Mesenchymal stem cell (in vitro differentiated cells and primary cell): Measurements from ENCODE around the gene ANKRD31.

ENCODE experiments used
- DNase-seq: peaks from one replicate; pipeline ENCODE4 v3.0.0-alpha.2; 2013
- H2AFZ ChIP-seq: one replicate; pipeline ENCODE4 v1.6.1; 2013; ENCODE audit warnings: low read depth, mild to moderate bottlenecking, control low read depth, inconsistent platforms, low read length, moderate library complexity
- H2AK5ac ChIP-seq: 2 replicates; pipeline ENCODE4 v1.6.1; 2013; ENCODE audit warnings: low read length, moderate library complexity, mild to moderate bottlenecking, inconsistent platforms; ENCODE audit not compliant: severe bottlenecking
- H2BK120ac ChIP-seq: one replicate; pipeline ENCODE4 v1.6.1; 2013; ENCODE audit warnings: low read depth, mild to moderate bottlenecking, inconsistent platforms, low read length, moderate library complexity
- H2BK12ac ChIP-seq, 2 experiments: one replicate each; pipeline ENCODE4 v1.6.1; 2013; ENCODE audit warnings: inconsistent platforms in 2 of 2, low read length in 2 of 2, mild to moderate bottlenecking in 2 of 2, moderate library complexity in 2 of 2, control low read depth in 1 of 2
- H2BK15ac ChIP-seq: one replicate; pipeline ENCODE4 v1.6.1; 2013; ENCODE audit warnings: mild to moderate bottlenecking, low read depth, inconsistent platforms; ENCODE audit not compliant: poor library complexity, severe bottlenecking
- H2BK5ac ChIP-seq: 2 replicates; pipeline ENCODE4 v1.6.1; 2013; ENCODE audit warnings: low read depth, mild to moderate bottlenecking, low read length, control low read depth, inconsistent platforms; ENCODE audit not compliant: poor library complexity, severe bottlenecking
- H3K14ac ChIP-seq, 2 experiments: one replicate each; pipeline ENCODE4 v1.6.1; 2013; ENCODE audit warnings: inconsistent platforms in 2 of 2, low read length in 2 of 2, control low read depth in 1 of 2, mild to moderate bottlenecking in 1 of 2, moderate library complexity in 1 of 2
- H3K18ac ChIP-seq, 2 experiments: one replicate each; pipeline ENCODE4 v1.6.1; 2013; ENCODE audit warnings: inconsistent platforms in 2 of 2, low read length in 2 of 2, control low read depth in 1 of 2, low read depth in 1 of 2, mild to moderate bottlenecking in 1 of 2
- H3K23ac ChIP-seq, 2 experiments: one replicate each; pipeline ENCODE4 v1.6.1; 2013; ENCODE audit warnings: inconsistent platforms in 2 of 2, low read length in 2 of 2, mild to moderate bottlenecking in 2 of 2, moderate library complexity in 2 of 2, control low read depth in 1 of 2
- H3K27ac ChIP-seq: 2 replicates; pipeline ENCODE4 v1.5.1; 2013; ENCODE audit warnings: mild to moderate bottlenecking, moderate library complexity, low read length, control low read depth, inconsistent platforms; ENCODE audit not compliant: poor library complexity, severe bottlenecking
- H3K27me3 ChIP-seq, 2 experiments: 2 replicates each; pipeline versions ENCODE4 v1.6.1 to v1.7.0; 2013; ENCODE audit warnings: low read length in 2 of 2, mild to moderate bottlenecking in 2 of 2, moderate library complexity in 2 of 2, control low read depth in 1 of 2, inconsistent platforms in 1 of 2; ENCODE audit not compliant: control insufficient read depth in 1 of 2, insufficient read depth in 1 of 2
- H3K36me3 ChIP-seq, 2 experiments: 2 replicates each; pipeline versions ENCODE4 v1.6.1 to v1.7.0; 2013; ENCODE audit warnings: low read length in 2 of 2, control low read depth in 1 of 2, inconsistent platforms in 1 of 2, low read depth in 1 of 2, mild to moderate bottlenecking in 1 of 2; ENCODE audit not compliant: insufficient read depth in 2 of 2, control insufficient read depth in 1 of 2
- H3K4ac ChIP-seq, 2 experiments: one replicate each; pipeline ENCODE4 v1.6.1; 2013; ENCODE audit warnings: inconsistent platforms in 2 of 2, low read length in 2 of 2, mild to moderate bottlenecking in 2 of 2, moderate library complexity in 2 of 2, control low read depth in 1 of 2, low read depth in 1 of 2
- H3K4me1 ChIP-seq: 2 replicates; pipeline ENCODE4 v1.6.1; 2013; ENCODE audit warnings: low read depth, low read length, control low read depth; ENCODE audit not compliant: control insufficient read depth, insufficient read depth
- H3K4me2 ChIP-seq: 2 replicates; pipeline ENCODE4 v1.6.1; 2013; ENCODE audit warnings: low read length, mild to moderate bottlenecking, inconsistent platforms; ENCODE audit not compliant: poor library complexity, severe bottlenecking
- H3K4me3 ChIP-seq, 2 experiments: 2 replicates each; pipeline versions ENCODE4 v1.5.1 to v1.7.0; 2013; ENCODE audit warnings: low read length in 2 of 2, mild to moderate bottlenecking in 2 of 2, control low read depth in 1 of 2, low read depth in 1 of 2; ENCODE audit not compliant: insufficient read depth in 1 of 2
- H3K79me1 ChIP-seq: replicated peaks from 2 replicates; pipeline ENCODE4 v1.6.1; 2013; ENCODE audit warnings: mild to moderate bottlenecking, control low read depth, low read length, inconsistent platforms; ENCODE audit not compliant: poor library complexity, severe bottlenecking
- H3K9ac ChIP-seq: 2 replicates; pipeline ENCODE4 v1.7.0; 2013; ENCODE audit warnings: mild to moderate bottlenecking, low read length, moderate library complexity
- H3K9me3 ChIP-seq: 2 replicates; pipeline ENCODE4 v1.7.0; 2013; ENCODE audit warnings: mild to moderate bottlenecking, low read length; ENCODE audit not compliant: control insufficient read depth
- H4K8ac ChIP-seq: one replicate; pipeline ENCODE4 v1.6.1; 2013; ENCODE audit warnings: inconsistent platforms, mild to moderate bottlenecking, low read length, moderate library complexity
- H4K91ac ChIP-seq: one replicate; pipeline ENCODE4 v1.6.1; 2013; ENCODE audit warnings: mild to moderate bottlenecking, low read length, inconsistent platforms
- WGBS: methylation state at CpG from one replicate; pipeline ENCODE4 v1.1.7; 2013; ENCODE audit warnings: mixed read lengths; 5-methylcytosine and 5-hydroxymethylcytosine counted together

Gene ANKRD31

GRCh38 chr5:75054134-75054930 is 182.3 kb downstream of the ANKRD31 start:
- Histone ChIP-seq H3K9me3 (no peaks in the 10 kb centered on the region), H3K4me3 (peak overlapping the region; percentile 77 to 82), H3K4me1 (peaks cover 24% of the 10 kb centered on the region), H3K4me2 (peak overlapping the region; percentile 81), H3K23ac (peak overlapping the region in 1 of 2 experiments; percentile 37), H3K27me3 (peaks cover 0 to 3% of the 10 kb centered on the region in 2 experiments), H2AK5ac (no peak overlapping the region), H2BK12ac (peak overlapping the region in 1 of 2 experiments; percentile 49), H3K9ac (peak overlapping the region; percentile 86), H3K4ac (peak overlapping the region; percentile 9 to 34), H3K79me1 (peaks cover 2% of the 10 kb centered on the region), H3K18ac (peak overlapping the region; percentile 87 to 89), H4K8ac (peak overlapping the region; percentile 57), H2BK15ac (peak overlapping the region; percentile 65), H2BK5ac (peak overlapping the region; percentile 10), H3K14ac (no peak overlapping the region), H3K36me3 (no peaks in the 10 kb centered on the region), H3K27ac (peak overlapping the region; percentile 90), H4K91ac (peak overlapping the region; percentile 35), H2AFZ (peak overlapping the region; percentile 60), H2BK120ac (peak overlapping the region; percentile 84)
- no peak for DNase-seq
- 23% methylated on average over 27 of the region's 28 CpGs for WGBS

GRCh38 chr5:75053304-75054133 is 183.2 kb downstream of the ANKRD31 start:
- under 1% methylated on average over 61 of the region's 95 CpGs for WGBS
- peak overlapping the region; percentile 77 to 82 for H3K4me3 ChIP-seq
- peak overlapping the region; percentile 89 for H2BK5ac ChIP-seq
- peaks cover 24% of the 10 kb centered on the region for H3K4me1 ChIP-seq
- H2AK5ac ChIP-seq: no peak overlapping the region
- H3K79me1 ChIP-seq: peaks cover 2% of the 10 kb centered on the region
- peak overlapping the region; percentile 60 for H2AFZ ChIP-seq
- no peaks in the 10 kb centered on the region for H3K9me3 ChIP-seq
- H3K27me3 ChIP-seq: peaks cover 0 to 3% of the 10 kb centered on the region in 2 experiments
- peak overlapping the region; percentile 35 for H4K91ac ChIP-seq
- peak overlapping the region in 1 of 2 experiments; percentile 49 for H2BK12ac ChIP-seq
- H2BK120ac ChIP-seq: peak overlapping the region; percentile 46
- no peaks in the 10 kb centered on the region for H3K36me3 ChIP-seq
- peak overlapping the region; percentile 9 to 85 for H3K4ac ChIP-seq
- peak overlapping the region; percentile 87 to 89 for H3K18ac ChIP-seq
- H4K8ac ChIP-seq: peak overlapping the region; percentile 56
- peak overlapping the region; percentile 86 for H3K9ac ChIP-seq
- H3K4me2 ChIP-seq: peak overlapping the region; percentile 81
- H3K14ac ChIP-seq: peak overlapping the region in 1 of 2 experiments; percentile 75
- H3K23ac ChIP-seq: peak overlapping the region in 1 of 2 experiments; percentile 37
- H3K27ac ChIP-seq: peak overlapping the region; percentile 90
- peak; percentile 93 for DNase-seq
- H2BK15ac ChIP-seq: peak overlapping the region; percentile 60

- peak overlapping the region in 1 of 2 experiments; percentile 73 for H2BK12ac ChIP-seq
- peak overlapping the region in 1 of 2 experiments; percentile 69 for H3K14ac ChIP-seq
- no peak overlapping the region for H2AFZ ChIP-seq
- peak overlapping the region; percentile 77 to 82 for H3K4me3 ChIP-seq
- H3K4ac ChIP-seq: peak overlapping the region in 1 of 2 experiments; percentile 19
- H3K9ac ChIP-seq: peak overlapping the region; percentile 86
- H3K18ac ChIP-seq: peak overlapping the region; percentile 87 to 89
- H3K27ac ChIP-seq: no peak overlapping the region
- peak overlapping the region; percentile 60 for H2BK15ac ChIP-seq
- H3K23ac ChIP-seq: no peak overlapping the region
- WGBS: 2% methylated on average over 18 of the region's 40 CpGs
- no peak overlapping the region for H4K8ac ChIP-seq
- H3K9me3 ChIP-seq: no peaks in the 10 kb centered on the region
- no peak for DNase-seq
- peak overlapping the region; percentile 46 for H2BK120ac ChIP-seq
- peaks cover 26% of the 10 kb centered on the region for H3K4me1 ChIP-seq
- peaks cover 0 to 3% of the 10 kb centered on the region in 2 experiments for H3K27me3 ChIP-seq
- peaks cover 2% of the 10 kb centered on the region for H3K79me1 ChIP-seq
- no peaks in the 10 kb centered on the region for H3K36me3 ChIP-seq
- H4K91ac ChIP-seq: no peak overlapping the region
- no peak overlapping the region for H2AK5ac ChIP-seq
- H2BK5ac ChIP-seq: peak overlapping the region; percentile 89
- peak overlapping the region; percentile 78 for H3K4me2 ChIP-seq
Observed at GRCh38 chr5:75053054-75053303, 183.7 kb downstream of the ANKRD31 start.
